ENCODE data around the gene SYNM.

Gene SYNM

DNA sequence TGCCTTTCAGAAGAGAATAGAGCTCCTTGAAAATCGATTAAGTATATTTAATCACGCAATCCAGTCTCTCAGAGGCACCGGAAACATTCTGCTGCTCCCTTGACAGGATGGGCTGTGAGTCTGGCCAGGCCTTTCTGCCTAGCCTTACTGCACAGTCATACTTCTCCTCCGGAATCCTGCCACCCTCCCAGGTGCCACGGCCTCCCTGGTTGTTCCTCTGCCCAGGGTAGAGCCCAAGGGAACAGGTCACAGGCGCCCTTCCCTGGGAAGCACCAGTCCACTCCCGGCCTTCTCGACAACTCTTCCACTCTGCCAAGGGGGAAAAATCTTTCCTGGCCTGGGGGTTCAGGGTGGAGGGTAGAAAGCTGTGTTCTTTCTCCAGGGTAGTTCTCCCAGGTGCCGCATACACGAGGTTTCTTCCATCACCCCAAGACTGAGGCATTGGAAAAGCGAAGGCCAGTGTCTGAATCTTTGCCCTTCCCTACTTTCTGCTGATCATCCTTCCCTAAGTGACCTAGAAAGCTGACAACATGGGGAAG is 17.4 kb upstream of the SYNM start:
- Histone ChIP-seq H3K4me3 (no peak overlapping the region), H3K27ac (no peak overlapping the region)
- TF ChIP-seq, protein P1, sequence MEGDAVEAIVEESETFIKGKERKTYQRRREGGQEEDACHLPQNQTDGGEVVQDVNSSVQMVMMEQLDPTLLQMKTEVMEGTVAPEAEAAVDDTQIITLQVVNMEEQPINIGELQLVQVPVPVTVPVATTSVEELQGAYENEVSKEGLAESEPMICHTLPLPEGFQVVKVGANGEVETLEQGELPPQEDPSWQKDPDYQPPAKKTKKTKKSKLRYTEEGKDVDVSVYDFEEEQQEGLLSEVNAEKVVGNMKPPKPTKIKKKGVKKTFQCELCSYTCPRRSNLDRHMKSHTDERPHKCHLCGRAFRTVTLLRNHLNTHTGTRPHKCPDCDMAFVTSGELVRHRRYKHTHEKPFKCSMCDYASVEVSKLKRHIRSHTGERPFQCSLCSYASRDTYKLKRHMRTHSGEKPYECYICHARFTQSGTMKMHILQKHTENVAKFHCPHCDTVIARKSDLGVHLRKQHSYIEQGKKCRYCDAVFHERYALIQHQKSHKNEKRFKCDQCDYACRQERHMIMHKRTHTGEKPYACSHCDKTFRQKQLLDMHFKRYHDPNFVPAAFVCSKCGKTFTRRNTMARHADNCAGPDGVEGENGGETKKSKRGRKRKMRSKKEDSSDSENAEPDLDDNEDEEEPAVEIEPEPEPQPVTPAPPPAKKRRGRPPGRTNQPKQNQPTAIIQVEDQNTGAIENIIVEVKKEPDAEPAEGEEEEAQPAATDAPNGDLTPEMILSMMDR (IDR thresholded peaks at IDR 0.05) = no peak
- DNase-seq (ENCODE audit: low spot score) = no peak

DNA sequence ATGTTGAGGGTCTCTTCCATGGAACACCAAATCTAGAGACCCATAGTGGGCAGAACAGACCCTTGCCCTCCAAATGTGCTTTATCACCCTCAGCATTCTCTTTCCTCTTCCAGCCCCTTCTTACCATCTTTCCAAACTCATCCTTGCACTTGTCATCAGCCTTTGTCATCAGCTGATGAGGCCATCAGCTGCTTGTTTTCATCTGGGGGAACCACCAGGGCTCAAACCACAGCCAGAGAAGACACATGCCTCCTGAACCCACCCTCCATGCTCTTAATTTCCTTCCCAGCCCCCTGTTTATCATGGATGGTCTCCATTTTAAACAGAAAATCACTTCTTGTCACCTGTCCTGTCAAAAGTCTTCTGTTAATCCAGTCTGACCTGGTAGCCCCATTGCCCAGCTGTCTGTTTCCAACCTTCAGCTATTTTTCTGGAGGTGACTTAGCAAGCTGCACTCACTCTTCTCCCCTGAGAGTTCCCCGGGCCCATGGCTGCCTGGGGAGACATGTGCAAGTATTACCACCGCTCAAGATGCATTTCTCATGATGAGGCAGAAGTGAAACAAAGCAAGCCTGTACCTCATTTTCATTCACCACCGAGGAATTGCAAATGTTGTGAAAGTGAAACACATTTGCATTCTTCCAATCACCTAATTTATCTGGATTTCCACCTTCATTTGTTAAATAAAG is 14.7 kb upstream of the SYNM start:
- DNase-seq (ENCODE audit: low spot score) = no peak
- Histone ChIP-seq H3K4me3 (no peak overlapping the region), H3K27ac (no peak overlapping the region)
- TF ChIP-seq, protein P1 (IDR thresholded peaks at IDR 0.05) = no peak

DNA sequence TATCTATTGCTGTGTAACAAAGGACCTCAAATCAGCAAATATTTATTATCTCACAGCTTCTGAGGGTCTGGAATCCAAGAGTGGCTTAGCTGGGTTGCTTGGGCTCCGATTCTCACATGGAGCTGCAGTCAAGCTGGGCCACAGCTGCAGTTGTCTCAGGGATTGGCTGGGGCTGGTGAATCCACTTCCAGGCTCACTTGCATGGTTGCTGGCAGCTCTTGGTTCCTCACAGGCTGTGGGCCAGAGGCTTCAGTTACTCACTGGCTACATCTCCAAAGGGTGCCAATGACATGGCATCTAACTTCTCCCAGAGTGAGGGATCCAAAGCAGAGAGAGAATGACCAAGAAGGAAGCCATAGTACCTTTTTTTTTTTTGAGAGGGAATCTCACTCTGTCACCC is 13.9 kb upstream of the SYNM start:
- no peak overlapping the region for H3K4me3 ChIP-seq
- TF ChIP-seq, protein P1 (IDR thresholded peaks at IDR 0.05) = no peak
- no peak for DNase-seq (ENCODE audit: low spot score)
- H3K27ac ChIP-seq = no peak overlapping the region

- Histone ChIP-seq H3K4me3 (no peak overlapping the region), H3K27ac (no peak overlapping the region)
- TF ChIP-seq, protein P1 (IDR thresholded peaks at IDR 0.05) = no peak
- DNase-seq (ENCODE audit: low spot score) = no peak
These were observed 12.2 kb upstream of the SYNM start for GRCh38 chr15:99092554-99093172.

DNA sequence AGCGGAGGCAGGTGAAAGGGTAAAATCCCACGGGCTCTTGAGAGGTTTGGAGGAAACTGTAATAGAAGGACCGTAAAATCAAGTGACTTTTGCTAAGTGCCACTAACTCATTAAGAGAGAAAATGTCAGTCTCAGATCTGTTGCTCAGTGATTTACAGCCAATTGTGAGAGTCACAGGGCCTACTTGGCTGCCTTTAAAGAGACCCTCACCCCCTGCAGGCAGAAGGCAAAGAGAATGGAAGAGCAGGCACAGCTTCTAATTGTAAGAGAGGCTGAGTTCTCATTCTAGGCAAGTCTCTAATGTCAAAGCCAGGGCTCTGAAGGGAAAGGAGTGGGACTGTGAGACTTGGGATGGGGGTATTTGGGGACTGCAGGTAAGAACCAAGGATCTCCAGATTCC is 9.3 kb upstream of the SYNM start:
- no peak overlapping the region for H3K4me3 ChIP-seq
- TF ChIP-seq, protein P1 (IDR thresholded peaks at IDR 0.05) = no peak
- no peak for DNase-seq (ENCODE audit: low spot score)
- no peak overlapping the region for H3K27ac ChIP-seq

DNA sequence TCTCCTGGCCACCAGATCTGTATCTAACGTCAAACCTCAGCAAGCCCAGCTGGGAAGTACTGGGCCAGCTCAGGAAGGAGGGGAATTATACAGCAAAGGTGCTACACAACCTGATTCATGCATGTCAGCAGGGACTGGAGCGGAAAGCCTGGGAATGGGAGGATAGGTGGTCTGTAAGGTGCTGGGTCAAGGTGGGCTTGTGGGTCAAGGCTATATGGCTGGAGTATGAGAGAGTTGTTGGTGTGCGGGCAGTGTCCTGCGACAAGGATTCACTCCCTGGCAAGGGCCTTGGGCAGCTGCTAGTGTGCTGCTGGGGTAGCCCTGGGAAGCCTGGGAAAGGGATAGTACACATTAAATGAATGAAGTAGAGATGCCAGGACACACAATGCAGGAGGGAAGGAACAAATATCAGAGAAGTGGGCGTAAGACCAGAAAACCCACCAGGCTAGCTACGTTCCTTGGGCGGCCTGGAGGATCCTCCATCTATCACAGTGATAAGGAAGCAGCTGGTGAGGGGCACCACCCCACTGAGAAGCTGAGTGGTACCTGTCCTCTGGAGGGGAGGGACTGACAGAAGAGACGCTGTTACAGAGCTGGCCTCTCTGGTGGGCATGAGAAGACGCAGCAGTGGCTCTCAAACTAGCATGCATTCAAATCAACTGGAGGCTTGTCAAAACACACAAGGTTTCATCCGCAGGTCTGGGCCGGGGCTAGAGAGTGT is 8.5 kb upstream of the SYNM start:
- TF ChIP-seq, protein P1 (IDR thresholded peaks at IDR 0.05) = no peak
- Histone ChIP-seq H3K4me3 (no peak overlapping the region), H3K27ac (no peak overlapping the region)
- no peak for DNase-seq (ENCODE audit: low spot score)

Data from coronary artery (tissue), 2 donors.